ENCODE results near the gene EXOC2. TPM values are rescaled to one million over a fixed set of nuclear protein-coding genes. Genes with fewer than 3 reads are reported as not detected.

Gene EXOC2
- total RNA-seq, 1 donor from 2014 or later: 39.7 TPM

Other genes with a start within 250 kb of the EXOC2 start
- 0.22 and 0.79 TPM in 2 replicates for gene HUS1B, start 36.0 kb downstream of the EXOC2 start, total RNA-seq

Data from lung microvascular endothelial cell (primary cell).